PC-9 (cell line): ENCODE data around the gene DIPK1B. TPM values are rescaled to one million over a fixed set of nuclear protein-coding genes. Genes with fewer than 3 reads are reported as not detected.

ENCODE experiments used
- BruUV-seq: library from RNA; stranded (reverse); fragments of 400-500 nt; replicated peaks from 2 replicates; lab custom pipeline; 2021; lab: Mats Ljungman, UMichigan
- CTCF ChIA-PET: fragments of 300-600 bp; sonication (Branson Sonifier 250); formaldehyde crosslinking; loops from one replicate; lab custom pipeline; 2022; ENCODE audit warnings: antibody characterized with exemption; lab: Charles Lee
- POLR2A ChIA-PET: fragments of 300-600 bp; sonication (Branson Sonifier 250); formaldehyde crosslinking; loops from one replicate; lab custom pipeline; 2022; ENCODE audit warnings: antibody characterized with exemption; ENCODE audit not compliant: unreplicated experiment; lab: Charles Lee
- DNase-seq, 2 experiments: peaks; one replicate each; pipeline versions ENCODE4 v3.0.0 to v3.0.0-alpha.2; 2015 to 2022; ENCODE audit warnings: mixed read lengths in 1 of 2
- H2AFZ ChIP-seq: fragments of 200-600 bp; sonication (generic); 2 replicates; pipeline ENCODE4 v1.8.1; 2017; ENCODE audit warnings: antibody characterized with exemption
- H3F3A ChIP-seq: fragments of 200-600 bp; sonication (generic); 2 replicates; pipeline ENCODE4 v1.8.1; 2017; ENCODE audit warnings: antibody characterized with exemption, mild to moderate bottlenecking, low read depth; ENCODE audit not compliant: insufficient read depth
- H3K27ac ChIP-seq: fragments of 200-600 bp; sonication (generic); 2 replicates; pipeline ENCODE4 v1.6.1; 2016; ENCODE audit warnings: mixed run types
- H3K27me3 ChIP-seq: fragments of 200-600 bp; sonication (generic); 2 replicates; pipeline ENCODE4 v1.6.1; 2016; ENCODE audit warnings: low read depth, mixed run types; ENCODE audit not compliant: insufficient read depth
- H3K36me3 ChIP-seq: fragments of 200-600 bp; sonication (generic); 2 replicates; pipeline ENCODE4 v1.6.1; 2016; ENCODE audit warnings: low read depth, mixed run types
- H3K4me1 ChIP-seq: fragments of 200-600 bp; sonication (generic); replicated peaks from 2 replicates; pipeline ENCODE4 v1.6.1; 2016; ENCODE audit warnings: mixed run types; ENCODE audit not compliant: insufficient read depth
- H3K4me2 ChIP-seq: fragments of 200-600 bp; sonication (generic); 2 replicates; pipeline ENCODE4 v1.6.1; 2017; ENCODE audit warnings: mixed run types
- H3K4me3 ChIP-seq: fragments of 200-600 bp; sonication (generic); 2 replicates; pipeline ENCODE4 v1.6.1; 2016; ENCODE audit warnings: mixed run types
- H3K79me2 ChIP-seq: fragments of 200-600 bp; sonication (generic); 2 replicates; pipeline ENCODE4 v1.6.1; 2017; ENCODE audit warnings: low read depth, mixed run types
- H3K9me2 ChIP-seq: fragments of 200-600 bp; sonication (generic); 2 replicates; pipeline ENCODE4 v1.8.1; 2017; ENCODE audit warnings: mild to moderate bottlenecking; ENCODE audit not compliant: insufficient read depth
- H3K9me3 ChIP-seq: fragments of 200-600 bp; sonication (generic); 2 replicates; pipeline ENCODE4 v1.8.1; 2016; ENCODE audit warnings: low read depth; ENCODE audit not compliant: insufficient read depth
- H4K20me1 ChIP-seq: fragments of 200-600 bp; sonication (generic); 2 replicates; pipeline ENCODE4 v1.8.1; 2017; ENCODE audit not compliant: insufficient read depth
- CTCF ChIP-seq: fragments of 200-600 bp; sonication (generic); conservative IDR thresholded peaks from 2 replicates; pipeline ENCODE4 v1.6.1; 2017; ENCODE audit warnings: mixed run types, antibody characterized with exemption, mild to moderate bottlenecking, moderate library complexity
- EZH2 ChIP-seq: fragments of 200-600 bp; sonication (generic); IDR thresholded peaks from 2 replicates; pipeline ENCODE4 v1.8.0; 2017; ENCODE audit warnings: antibody characterized with exemption, low read depth
- intact Hi-C: fragments of 100-400 bp; cut with micrococcal nuclease; formaldehyde crosslinking; loops from one replicate; pipeline ENCODE4 v1.10.0; 2022; ENCODE audit not compliant: unreplicated experiment
- total RNA-seq: library from RNA; stranded (reverse); gene quantifications from 2 replicates; pipeline ENCODE4 v1.2.3, GENCODE V29; 2021

DIPK1B gene
- total RNA-seq, 1 experiment from 2014 or later = 19.0 TPM

GRCh38 chr9:136719195-136719880 is 7.0 kb downstream of the DIPK1B start:
- BruUV-seq = no TSS peak
- Histone ChIP-seq H3K9me2 (no peaks in the 10 kb centered on the region), H2AFZ (no peak overlapping the region), H3K36me3 (peaks cover 12% of the 10 kb centered on the region), H3F3A (peaks cover 42% of the 10 kb centered on the region), H3K27ac (no peak overlapping the region), H4K20me1 (peaks cover 41% of the 10 kb centered on the region), H3K4me3 (no peak overlapping the region), H3K27me3 (no peaks in the 10 kb centered on the region), H3K4me1 (no peaks in the 10 kb centered on the region), H3K79me2 (peaks cover 2% of the 10 kb centered on the region), H3K9me3 (no peaks in the 10 kb centered on the region), H3K4me2 (no peak overlapping the region)
- ChIA-PET POLR2A (no interaction called here), CTCF (interaction anchor here (0.6 kb wide), 1 partner anchor 16 kb away, joined by 4 read pairs; no protein-coding TSS in a partner anchor)
- DNase-seq = no peak
- intact Hi-C loops = no loop called here
- TF ChIP-seq EZH2 = no peak
- TF ChIP-seq CTCF = no peak

GRCh38 chr9:136720251-136720897 is 8.0 kb downstream of the DIPK1B start:
- Histone ChIP-seq H3K4me3 (no peak overlapping the region), H3K4me2 (no peak overlapping the region), H3K36me3 (peaks cover 20% of the 10 kb centered on the region), H3K79me2 (peaks cover 13% of the 10 kb centered on the region), H3K4me1 (peaks cover 2% of the 10 kb centered on the region), H3K27me3 (no peaks in the 10 kb centered on the region), H4K20me1 (peaks cover 51% of the 10 kb centered on the region), H3F3A (peaks cover 53% of the 10 kb centered on the region), H3K9me3 (no peaks in the 10 kb centered on the region), H2AFZ (no peak overlapping the region), H3K27ac (no peak overlapping the region), H3K9me2 (no peaks in the 10 kb centered on the region)
- POLR2A ChIA-PET = no interaction called here
- no peak for DNase-seq
- TF ChIP-seq EZH2 = no peak
- TF ChIP-seq CTCF = no peak
- intact Hi-C loops = loop anchor here (10.0 kb wide), 1 partner anchor 46 kb away; no protein-coding TSS in a partner anchor
- CTCF ChIA-PET = interaction anchor here (0.8 kb wide), 1 partner anchor 27 kb away, joined by 3 read pairs; no protein-coding TSS in a partner anchor
- no TSS peak for BruUV-seq

GRCh38 chr9:136720898-136721338 is 8.5 kb downstream of the DIPK1B start:
- Histone ChIP-seq H3K9me3 (no peaks in the 10 kb centered on the region), H3K9me2 (no peaks in the 10 kb centered on the region), H3F3A (peaks cover 55% of the 10 kb centered on the region), H2AFZ (no peak overlapping the region), H4K20me1 (peaks cover 57% of the 10 kb centered on the region), H3K4me3 (no peak overlapping the region), H3K79me2 (peaks cover 18% of the 10 kb centered on the region), H3K4me1 (peaks cover 8% of the 10 kb centered on the region), H3K4me2 (no peak overlapping the region), H3K36me3 (peaks cover 24% of the 10 kb centered on the region), H3K27me3 (no peaks in the 10 kb centered on the region), H3K27ac (no peak overlapping the region)
- BruUV-seq = no TSS peak
- no peak for DNase-seq
- intact Hi-C loops = loop anchor here (10.0 kb wide), 1 partner anchor 46 kb away; no protein-coding TSS in a partner anchor
- POLR2A ChIA-PET = no interaction called here
- CTCF ChIA-PET = interaction anchor here (0.8 kb wide), 1 partner anchor 27 kb away, joined by 3 read pairs; no protein-coding TSS in a partner anchor
- no peak for TF ChIP-seq CTCF
